Loucy (cell line): Measurements from ENCODE around the gene HRH4.

Source experiments
- H2AFZ ChIP-seq: fragments of 200-600 bp; sonication (generic); 2 replicates; pipeline ENCODE4 v1.6.0; 2016; ENCODE audit warnings: antibody characterized with exemption, mild to moderate bottlenecking, low read length, moderate library complexity
- H3F3A ChIP-seq: fragments of 200-600 bp; 2 replicates; pipeline ENCODE4 v1.6.0; 2016; ENCODE audit warnings: antibody characterized with exemption, low read depth, mild to moderate bottlenecking
- H3K27me3 ChIP-seq: fragments of 200-600 bp; sonication (generic); 2 replicates; pipeline ENCODE4 v1.6.1; 2014; ENCODE audit warnings: low read length, mild to moderate bottlenecking; ENCODE audit not compliant: insufficient read depth, poor library complexity, severe bottlenecking
- H3K36me3 ChIP-seq: fragments of 200-600 bp; sonication (generic); 2 replicates; pipeline ENCODE4 v1.6.1; 2016; ENCODE audit warnings: low read length; ENCODE audit not compliant: insufficient read depth
- H3K4me1 ChIP-seq: fragments of 200-600 bp; sonication (generic); 2 replicates; pipeline ENCODE4 v1.5.1; 2014; ENCODE audit warnings: low read length, mild to moderate bottlenecking; ENCODE audit not compliant: insufficient read depth, poor library complexity, severe bottlenecking
- H3K4me2 ChIP-seq: fragments of 200-600 bp; sonication (generic); 2 replicates; pipeline ENCODE4 v1.6.0; 2014; ENCODE audit warnings: antibody characterized with exemption, low read length, low read depth, mild to moderate bottlenecking; ENCODE audit not compliant: poor library complexity, severe bottlenecking
- H3K4me3 ChIP-seq: fragments of 200-600 bp; sonication (generic); 2 replicates; pipeline ENCODE4 v1.5.1; 2014; ENCODE audit warnings: low read length, mild to moderate bottlenecking, mixed read lengths; ENCODE audit not compliant: poor library complexity, severe bottlenecking
- H3K79me2 ChIP-seq: fragments of 200-600 bp; sonication (generic); 2 replicates; pipeline ENCODE4 v1.6.1; 2014; ENCODE audit warnings: low read length; ENCODE audit not compliant: insufficient read depth
- H3K9ac ChIP-seq: fragments of 200-600 bp; sonication (generic); 2 replicates; pipeline ENCODE4 v1.6.0; 2014; ENCODE audit warnings: mild to moderate bottlenecking, low read depth, low read length, moderate library complexity; ENCODE audit not compliant: poor library complexity, severe bottlenecking
- H3K9me2 ChIP-seq: fragments of 200-600 bp; sonication (generic); replicated peaks from 2 replicates; pipeline ENCODE4 v1.6.1; 2016; ENCODE audit warnings: low read depth, low read length, mixed read lengths
- H3K9me3 ChIP-seq: fragments of 200-600 bp; sonication (generic); 2 replicates; pipeline ENCODE4 v1.6.1; 2014; ENCODE audit warnings: mild to moderate bottlenecking, antibody characterized with exemption, low read length, low read depth; ENCODE audit not compliant: insufficient read depth
- H4K20me1 ChIP-seq: fragments of 200-600 bp; sonication (generic); 2 replicates; pipeline ENCODE4 v1.6.0; 2014; ENCODE audit warnings: antibody characterized with exemption, low read length, mild to moderate bottlenecking; ENCODE audit not compliant: insufficient read depth, poor library complexity, severe bottlenecking
- CTCF ChIP-seq: fragments of 200-600 bp; sonication (generic); conservative IDR thresholded peaks from 2 replicates; pipeline ENCODE4 v1.5.1; 2014; ENCODE audit warnings: mild to moderate bottlenecking, antibody characterized with exemption, low read length
- EZH2phosphoT487 ChIP-seq: fragments of 200-600 bp; IDR thresholded peaks from 2 replicates; pipeline ENCODE4 v1.6.1; 2018; ENCODE audit warnings: antibody characterized with exemption, mild to moderate bottlenecking, moderate library complexity, borderline replicate concordance

Gene HRH4

GRCh38 chr18:24417480-24417879 lies 43.0 kb upstream of the HRH4 start:
- Histone ChIP-seq H3K4me1 (peaks cover 3% of the 10 kb centered on the region), H3K9me2 (no peaks in the 10 kb centered on the region), H3F3A (no peaks in the 10 kb centered on the region), H3K4me2 (no peak overlapping the region), H4K20me1 (no peaks in the 10 kb centered on the region), H3K9ac (no peak overlapping the region), H3K4me3 (no peak overlapping the region), H3K79me2 (no peaks in the 10 kb centered on the region), H3K27me3 (no peaks in the 10 kb centered on the region), H3K9me3 (no peaks in the 10 kb centered on the region), H3K36me3 (no peaks in the 10 kb centered on the region), H2AFZ (no peak overlapping the region)
- TF ChIP-seq CTCF (no peak), EZH2phosphoT487 (no peak)

GRCh38 chr18:24420551-24420950 lies 39.9 kb upstream of the HRH4 start:
- Histone ChIP-seq H3K9me2 (no peaks in the 10 kb centered on the region), H3K79me2 (no peaks in the 10 kb centered on the region), H3F3A (no peaks in the 10 kb centered on the region), H3K4me2 (no peak overlapping the region), H3K36me3 (no peaks in the 10 kb centered on the region), H3K27me3 (no peaks in the 10 kb centered on the region), H4K20me1 (no peaks in the 10 kb centered on the region), H3K4me1 (peaks cover under 1% of the 10 kb centered on the region), H3K4me3 (no peak overlapping the region), H3K9ac (no peak overlapping the region), H2AFZ (no peak overlapping the region), H3K9me3 (no peaks in the 10 kb centered on the region)
- TF ChIP-seq CTCF (no peak), EZH2phosphoT487 (no peak)

GRCh38 chr18:24421831-24422230 lies 38.6 kb upstream of the HRH4 start:
- Histone ChIP-seq H3K9ac (no peak overlapping the region), H3K79me2 (no peaks in the 10 kb centered on the region), H3K4me3 (no peak overlapping the region), H3K27me3 (no peaks in the 10 kb centered on the region), H3K9me2 (no peaks in the 10 kb centered on the region), H3K9me3 (no peaks in the 10 kb centered on the region), H3K4me2 (no peak overlapping the region), H3K4me1 (no peaks in the 10 kb centered on the region), H2AFZ (no peak overlapping the region), H3F3A (no peaks in the 10 kb centered on the region), H4K20me1 (no peaks in the 10 kb centered on the region), H3K36me3 (no peaks in the 10 kb centered on the region)
- no peak for TF ChIP-seq EZH2phosphoT487

GRCh38 chr18:24426073-24426397 lies 34.4 kb upstream of the HRH4 start:
- no peaks in the 10 kb centered on the region for H3K36me3 ChIP-seq
- H3K4me2 ChIP-seq, result no peak overlapping the region
- TF ChIP-seq EZH2phosphoT487 (no peak), CTCF (no peak)
- H3K9me3 ChIP-seq, result no peaks in the 10 kb centered on the region
- H3K9me2 ChIP-seq, result no peaks in the 10 kb centered on the region
- no peak overlapping the region for H3K9ac ChIP-seq
- H3K27me3 ChIP-seq, result no peaks in the 10 kb centered on the region
- H4K20me1 ChIP-seq, result no peaks in the 10 kb centered on the region
- H3K4me1 ChIP-seq, result no peaks in the 10 kb centered on the region
- no peak overlapping the region for H2AFZ ChIP-seq
- no peaks in the 10 kb centered on the region for H3K79me2 ChIP-seq
- H3K4me3 ChIP-seq, result no peak overlapping the region
- no peaks in the 10 kb centered on the region for H3F3A ChIP-seq
